Hematopoietic multipotent progenitor cell treated with erythropoietin and hydrocortisone succinate and interleukin-3 and kit ligand, for 17 days (in vitro differentiated cells): Measurements from ENCODE around the gene ABCB11.
"Not testable (repeated sequence)": the region's sequence is repeated elsewhere in the genome, so short reads cannot be mapped to it uniquely, and the experiment has no call there.

Experiments used
- DNase-seq: peaks from one replicate; pipeline ENCODE4 v3.0.0-alpha.2; 2015; ENCODE audit warnings: low spot score

The ABCB11 gene

DNA sequence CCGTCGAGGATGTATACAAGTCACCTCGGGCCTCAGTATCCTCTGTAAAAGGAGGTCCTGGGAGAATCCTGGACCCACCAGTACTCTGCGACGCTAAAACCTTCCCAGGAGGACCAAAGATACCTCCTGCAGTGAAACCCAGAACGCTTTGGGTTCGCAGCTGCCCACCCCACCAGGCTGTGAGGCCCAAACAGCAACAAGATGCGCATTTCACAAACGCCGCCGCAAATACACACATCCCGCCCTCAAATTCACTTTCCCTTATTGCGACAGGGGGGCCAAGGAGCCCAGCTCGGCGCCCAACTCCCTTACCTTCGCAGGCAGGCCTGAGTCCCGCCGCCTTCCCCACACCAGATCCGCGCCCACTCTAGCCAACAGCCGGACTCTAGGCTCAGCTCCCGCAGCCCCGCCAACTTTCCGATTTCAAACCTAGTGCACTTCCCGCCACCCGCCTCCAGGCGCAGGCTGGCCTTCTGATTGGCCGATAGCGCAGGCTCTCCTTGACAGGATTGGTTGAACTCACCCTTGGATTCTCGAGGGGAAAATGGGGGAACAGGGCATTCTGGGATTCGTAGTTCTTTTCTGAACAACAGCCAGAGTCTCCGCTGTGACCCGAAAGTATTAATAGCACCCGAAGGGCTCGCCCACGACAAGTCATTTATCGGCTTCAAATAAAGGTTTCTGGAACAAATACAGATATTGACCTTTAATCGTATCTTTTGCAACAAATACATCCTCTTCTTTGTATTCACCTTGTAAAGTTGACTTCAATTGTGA lies 140.9 kb downstream of the ABCB11 start, which contains the start of gene SPC25:
SPC25 (minus strand) TSS at position 425 of the 777 bp plus-strand sequence. CDS start 911 bp downstream, outside the sequence.
- DNase-seq: peak; percentile 91

DNA sequence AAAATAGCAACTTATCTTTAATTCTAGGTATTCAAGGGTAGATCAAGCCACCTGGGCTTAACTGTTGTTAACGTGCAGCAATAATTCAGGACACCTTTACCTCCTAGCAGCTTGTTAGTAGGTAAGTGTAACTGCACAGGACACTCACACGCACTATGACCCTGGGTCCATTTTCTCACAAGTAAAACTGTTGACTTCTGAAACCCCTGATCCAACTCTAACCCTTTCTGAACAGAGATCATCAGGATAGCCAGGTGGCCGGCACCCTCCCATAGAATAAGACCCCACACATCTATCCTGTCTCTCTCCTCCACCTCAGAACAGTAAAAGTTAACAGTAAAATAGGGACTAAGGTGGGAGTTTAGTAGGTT lies 141.5 kb downstream of the ABCB11 start:
- DNase-seq: peak; percentile 11

DNA sequence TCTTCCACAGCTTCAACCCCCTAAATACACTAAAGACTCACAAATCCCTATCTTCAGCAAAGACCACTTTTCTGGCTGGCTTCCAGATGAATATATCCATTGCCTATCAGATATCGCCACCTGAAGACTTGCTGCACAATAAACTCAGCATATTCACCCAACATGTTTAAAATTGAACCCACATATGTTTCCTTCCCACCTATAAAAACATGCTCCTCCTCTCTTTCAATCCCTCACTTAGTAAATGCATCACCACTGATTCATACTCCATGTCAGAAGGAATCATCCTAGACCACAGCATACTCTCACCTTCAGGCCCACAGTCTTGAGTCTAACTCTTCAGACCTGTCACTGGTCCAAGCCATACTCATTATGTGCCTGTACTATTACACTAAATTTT lies 146.1 kb downstream of the ABCB11 start:
- DNase-seq: peak; percentile 20

DNA sequence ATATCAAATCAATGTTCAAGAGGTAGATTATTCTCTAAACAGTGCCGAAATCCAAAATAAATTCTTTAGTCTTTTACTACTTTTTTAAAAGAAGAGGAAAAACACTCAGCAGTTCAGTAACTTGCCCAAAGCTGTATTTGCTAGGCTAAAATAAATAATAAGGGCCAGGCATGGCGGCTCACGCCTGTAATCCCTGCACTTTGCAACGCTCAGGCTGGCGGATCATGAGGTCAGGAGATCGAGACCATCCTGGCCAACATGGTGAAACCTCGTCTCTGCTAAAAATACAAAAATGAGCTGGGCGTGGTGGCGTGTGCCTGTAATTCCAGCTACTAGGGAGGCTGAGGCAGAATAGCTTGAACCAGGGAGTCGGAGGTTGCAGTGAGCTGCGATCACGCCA lies 149.0 kb downstream of the ABCB11 start:
- not testable (repeated sequence) for DNase-seq

DNA sequence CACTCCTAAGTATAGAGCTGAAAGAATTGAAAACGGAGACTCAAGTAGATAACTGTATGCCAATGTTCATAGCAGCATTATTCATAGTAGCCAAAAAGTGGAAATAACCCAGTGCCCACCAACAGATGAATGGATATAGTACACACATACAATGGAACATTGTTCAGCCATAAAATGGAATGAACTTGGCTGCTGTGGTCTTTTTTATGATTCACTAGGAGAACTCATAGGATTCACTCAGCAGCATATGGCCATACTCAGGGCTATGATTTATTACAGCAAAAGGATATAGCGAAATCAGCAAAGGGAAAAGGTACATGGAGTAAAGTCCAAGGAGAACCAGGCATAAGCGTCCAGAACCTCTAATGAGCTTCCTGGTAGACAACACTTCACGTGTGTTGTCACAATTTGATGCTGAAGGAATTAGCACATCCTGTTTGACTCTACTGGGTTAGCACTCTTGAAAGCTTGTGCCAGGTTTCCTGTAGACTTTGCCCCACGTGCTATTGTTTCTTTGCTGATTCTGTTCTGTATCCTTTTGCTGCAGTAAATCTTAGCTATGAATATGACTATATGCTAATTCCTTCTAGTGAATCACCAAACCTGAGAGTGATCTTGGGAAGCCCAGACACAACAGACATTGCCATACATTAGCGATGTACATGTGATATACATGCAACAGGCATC lies 156.6 kb downstream of the ABCB11 start:
- DNase-seq: no peak

DNA sequence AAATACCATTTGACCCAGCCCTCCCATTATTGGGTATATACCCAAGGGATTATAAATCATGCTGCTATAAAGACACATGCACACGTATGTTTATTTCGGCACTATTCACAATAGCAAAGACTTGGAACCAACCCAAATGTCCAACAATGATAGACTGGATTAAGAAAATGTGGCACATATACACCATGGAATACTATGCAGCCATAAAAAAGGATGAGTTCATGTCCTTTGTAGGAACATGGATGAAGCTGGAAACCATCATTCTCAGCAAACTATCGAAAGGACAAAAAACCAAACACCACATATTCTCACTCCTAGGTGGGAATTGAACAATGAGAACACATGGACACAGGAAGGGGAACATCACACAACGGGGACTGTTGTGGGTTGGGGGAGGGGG lies 160.3 kb downstream of the ABCB11 start:
- not testable (repeated sequence) for DNase-seq
